ENCODE data around the gene CD300A.
"Not testable (repeated sequence)": the region's sequence is repeated elsewhere in the genome, so short reads cannot be mapped to it uniquely, and the experiment has no call there.

Gene CD300A

GRCh38 chr17:74480290-74480689 is 13.9 kb downstream of the CD300A start:
- no peak for DNase-seq (ENCODE audit: low read depth)

- no peak for DNase-seq (ENCODE audit: low read depth)
These were observed 15.2 kb downstream of the CD300A start for GRCh38 chr17:74481621-74482020.

- DNase-seq (ENCODE audit: low read depth) = no peak
These were observed 17.6 kb downstream of the CD300A start for GRCh38 chr17:74484066-74484465.

DNA sequence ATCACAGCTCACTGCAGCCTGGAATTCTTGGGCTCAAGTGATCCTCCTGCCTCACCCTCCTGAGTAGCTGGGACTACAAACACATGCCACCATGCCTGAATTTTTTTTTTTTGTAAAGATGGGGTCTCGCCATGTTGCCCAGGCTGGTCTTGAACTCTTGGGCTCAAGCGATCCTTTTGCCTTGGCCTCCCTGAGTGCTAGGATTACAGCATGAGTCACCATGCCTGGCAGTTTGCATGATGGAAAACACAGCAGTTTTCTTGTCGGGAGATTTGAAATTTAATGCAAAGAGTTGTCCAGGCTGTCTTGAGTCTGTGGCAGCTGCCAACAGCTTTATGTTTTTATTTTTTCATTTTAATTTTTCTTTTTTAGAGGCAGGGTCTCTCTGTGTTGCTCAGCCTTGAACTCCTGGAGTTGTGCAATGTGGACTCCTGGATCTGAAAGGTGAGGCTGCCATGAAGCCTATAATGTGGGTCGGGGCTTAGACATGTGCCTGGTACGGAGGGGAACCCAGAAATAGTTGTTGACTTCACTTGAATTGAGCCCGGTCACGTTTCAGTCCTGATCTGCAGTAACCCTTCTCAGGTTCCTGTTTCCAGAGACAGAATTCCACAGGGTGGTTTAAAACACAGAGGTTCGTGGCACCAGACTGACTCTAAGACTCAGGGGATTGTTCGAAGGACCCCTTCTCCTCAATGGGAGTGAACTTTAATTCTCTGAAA is 18.7 kb downstream of the CD300A start:
- no peak for DNase-seq (ENCODE audit: low read depth)

DNA sequence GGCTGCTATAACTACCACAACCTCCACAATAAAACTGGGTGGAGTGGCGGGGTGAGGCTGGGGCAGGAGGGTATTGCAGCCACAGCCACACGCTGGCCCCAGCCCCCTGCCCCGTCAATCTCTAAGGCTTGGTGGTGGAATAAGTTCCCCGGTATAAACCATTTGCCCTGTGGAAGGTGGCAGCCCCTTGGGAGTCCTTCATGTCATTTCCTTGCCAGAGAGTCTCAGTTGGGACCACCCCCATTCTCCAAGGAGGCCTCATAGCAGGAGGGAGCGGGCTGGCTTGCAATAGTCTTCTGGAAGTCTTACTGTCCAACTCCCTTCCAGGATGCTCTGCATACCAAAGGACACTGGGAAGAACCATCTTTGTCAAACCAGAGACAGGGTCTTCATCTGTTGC is 19.4 kb downstream of the CD300A start:
- DNase-seq (ENCODE audit: low read depth) = no peak

- DNase-seq (ENCODE audit: low read depth) = not testable (repeated sequence)
These were observed 21.8 kb downstream of the CD300A start for GRCh38 chr17:74488276-74488675.

- DNase-seq (ENCODE audit: low read depth) = no peak
These were observed 24.3 kb downstream of the CD300A start for GRCh38 chr17:74490716-74491115.

DNA sequence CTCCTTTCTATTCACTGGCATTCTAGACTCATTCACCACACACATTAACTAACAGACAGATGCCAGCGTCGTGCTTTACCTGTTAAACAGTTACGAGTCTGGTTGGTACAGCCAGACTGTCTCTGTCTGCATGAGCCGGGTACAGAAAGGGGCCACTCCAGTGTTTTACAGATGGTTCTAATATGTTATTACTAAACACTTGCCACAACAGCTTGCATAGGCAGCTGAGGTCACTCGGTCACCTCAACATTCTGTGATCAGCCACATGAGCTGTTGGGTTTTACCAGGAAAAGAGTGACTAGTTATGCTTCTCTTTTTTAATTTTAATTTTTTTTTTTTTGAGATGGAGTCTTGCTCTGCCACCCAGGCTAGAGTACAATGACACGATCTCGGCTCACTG is 25.2 kb downstream of the CD300A start:
- DNase-seq (ENCODE audit: low read depth) = no peak

DNA sequence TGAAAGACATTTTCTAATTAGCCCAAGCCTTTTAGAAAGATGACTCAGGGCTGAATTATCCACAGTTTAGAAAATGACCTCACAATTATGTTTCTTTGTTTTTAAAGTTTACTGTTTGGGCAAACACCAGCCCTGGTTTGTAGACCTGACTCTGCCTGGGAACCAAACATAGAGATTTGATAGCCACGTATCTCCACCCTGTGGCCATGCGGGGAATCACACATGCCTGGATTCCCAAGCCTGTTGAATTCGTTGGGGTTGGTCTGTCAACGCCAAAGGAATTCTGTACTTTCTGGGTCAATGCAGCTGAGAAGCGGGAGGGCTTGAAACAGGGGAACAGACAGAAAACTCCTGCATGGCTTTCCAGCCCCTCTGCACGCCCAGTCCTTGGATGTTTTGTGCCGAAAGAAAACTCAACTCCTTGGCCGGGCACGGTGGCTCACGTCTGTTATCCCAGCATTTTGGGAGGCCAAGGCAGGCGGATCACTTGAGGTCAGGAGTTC is 26.9 kb downstream of the CD300A start:
- DNase-seq (ENCODE audit: low read depth) = peak; percentile 28

- DNase-seq (ENCODE audit: low read depth) = no peak
These were observed 31.0 kb downstream of the CD300A start for GRCh38 chr17:74497471-74497870.

GRCh38 chr17:74499992-74500391 is 33.6 kb downstream of the CD300A start:
- no peak for DNase-seq (ENCODE audit: low read depth)

GRCh38 chr17:74502861-74503260 is 36.4 kb downstream of the CD300A start:
- DNase-seq (ENCODE audit: low read depth) = no peak

DNA sequence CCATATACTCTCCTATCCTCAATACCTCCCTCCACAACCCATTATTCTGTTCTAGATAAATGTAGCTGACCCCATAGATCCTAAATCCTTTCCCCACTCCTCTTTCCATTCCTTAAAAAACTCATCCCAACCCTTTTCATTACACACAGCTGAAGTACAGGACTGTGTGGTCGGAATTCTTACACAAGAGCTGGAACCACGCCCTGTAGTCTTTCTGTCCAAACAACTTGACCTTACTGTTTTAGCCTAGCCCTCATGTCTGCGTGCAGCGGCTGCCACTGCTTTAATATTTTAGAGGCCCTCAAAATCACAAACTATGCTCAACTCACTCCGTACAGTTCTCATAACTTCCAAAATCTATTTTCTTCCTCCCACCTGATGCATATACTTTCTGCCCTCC is 37.5 kb downstream of the CD300A start:
- not testable (repeated sequence) for DNase-seq (ENCODE audit: low read depth)

- no peak for DNase-seq (ENCODE audit: low read depth)
These were observed 41.7 kb downstream of the CD300A start for GRCh38 chr17:74508156-74508555.

- peak; percentile 66 for DNase-seq (ENCODE audit: low read depth)
These were observed 45.6 kb downstream of the CD300A start for GRCh38 chr17:74512036-74512435.

DNA sequence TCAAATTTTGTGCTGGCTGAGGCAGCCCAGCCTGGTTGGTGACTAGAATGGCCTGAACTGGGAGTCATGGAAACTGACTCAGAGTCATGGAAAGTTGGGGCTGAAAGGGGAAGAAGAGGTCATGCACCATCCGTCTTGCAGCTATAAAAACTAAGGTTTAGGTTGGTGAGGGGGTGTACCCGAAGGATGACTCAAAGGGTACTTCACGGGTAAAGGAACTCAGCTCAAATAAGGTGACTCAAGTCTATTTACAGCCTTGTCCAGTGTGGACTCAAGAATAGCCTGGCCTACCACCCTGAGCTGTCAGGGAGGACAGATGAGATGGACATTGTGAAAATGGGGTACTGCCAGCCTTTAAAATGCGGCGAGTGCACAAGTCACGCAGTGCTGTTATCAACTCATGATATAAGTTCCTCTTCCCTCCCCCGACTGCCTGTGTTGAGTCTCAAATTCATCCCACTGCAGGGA is 46.2 kb downstream of the CD300A start:
- DNase-seq (ENCODE audit: low read depth) = peak; percentile 85

DNA sequence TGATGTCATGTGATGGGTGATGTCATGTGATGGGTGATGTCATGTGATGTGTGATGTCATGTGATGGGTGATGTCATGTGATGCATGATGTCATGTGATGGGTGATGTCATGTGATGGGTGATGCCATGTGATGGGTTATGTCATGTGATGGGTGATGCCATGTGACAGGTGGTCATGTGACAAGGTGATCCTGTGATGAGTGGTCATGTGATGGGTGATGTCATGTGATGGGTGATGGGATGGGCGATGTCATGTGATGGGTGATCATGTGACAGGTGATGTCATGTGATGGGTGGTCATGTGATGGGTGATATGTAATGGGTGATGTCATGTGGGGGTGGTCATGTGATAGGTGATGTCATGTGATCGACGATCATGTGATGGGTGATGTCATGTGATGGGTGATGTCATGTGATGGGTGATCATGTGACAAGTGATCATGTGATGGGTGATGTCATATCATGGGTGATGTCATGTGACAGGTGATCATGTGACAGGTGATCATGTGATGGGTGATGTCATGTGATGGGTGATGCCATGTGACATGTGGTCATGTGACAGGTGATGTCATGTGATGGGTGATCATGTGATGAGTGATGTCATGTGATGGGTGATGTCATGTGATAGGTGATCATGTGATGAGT is 47.7 kb downstream of the CD300A start:
- DNase-seq (ENCODE audit: low read depth) = peak; percentile 9

DNA sequence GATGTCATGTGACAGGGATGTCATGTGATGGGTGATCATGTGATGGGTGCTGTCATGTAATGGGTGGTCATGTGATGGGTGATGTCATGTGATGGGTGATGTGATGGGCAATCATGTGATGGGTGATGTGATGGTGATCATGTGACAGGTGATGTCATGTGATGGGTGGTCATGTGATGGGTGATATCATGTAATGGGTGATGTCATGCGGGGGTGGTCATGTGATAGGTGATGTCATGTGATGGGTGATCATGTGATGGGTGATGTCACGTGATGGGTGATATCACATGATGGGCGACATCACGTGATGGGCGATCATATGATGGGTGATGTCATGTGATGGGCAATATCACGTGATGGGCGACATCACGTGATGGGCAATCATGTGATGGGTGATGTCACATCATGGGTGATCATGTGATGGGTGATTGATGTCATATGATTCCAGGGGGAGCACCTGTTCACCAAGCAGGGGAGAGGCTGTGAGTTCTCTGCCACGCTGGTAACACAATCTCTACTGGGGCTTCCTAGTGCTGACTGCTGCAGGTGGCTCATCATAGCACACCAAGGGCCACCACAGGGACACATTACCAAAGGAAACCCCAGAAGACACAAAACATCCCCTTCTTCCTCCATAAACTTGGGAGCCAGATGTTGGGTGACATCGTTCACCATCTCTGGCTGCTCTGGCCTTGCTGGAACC is 48.3 kb downstream of the CD300A start:
- no peak for DNase-seq (ENCODE audit: low read depth)

DNA sequence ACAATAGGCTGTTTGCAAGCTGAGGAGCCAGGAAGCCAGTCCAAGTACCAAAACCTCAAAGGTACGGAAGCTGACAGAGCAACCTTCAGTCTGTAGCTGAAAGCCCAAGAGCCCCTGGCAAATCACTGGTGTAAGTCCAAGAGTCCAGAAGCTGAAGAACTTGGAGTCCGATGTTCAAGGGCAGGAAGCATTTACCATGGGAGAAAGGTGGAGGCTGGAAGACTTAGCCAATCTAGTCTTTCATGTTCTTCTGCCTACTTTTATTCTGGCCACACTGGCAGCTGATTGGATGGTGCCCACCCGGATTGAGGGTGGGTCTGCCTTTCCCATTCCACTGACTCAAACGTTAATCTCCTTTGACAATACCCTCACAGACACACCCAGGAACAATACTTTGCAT is 49.5 kb downstream of the CD300A start:
- DNase-seq (ENCODE audit: low read depth) = no peak

GRCh38 chr17:74516561-74517328 is 50.3 kb downstream of the CD300A start:
- no peak for DNase-seq (ENCODE audit: low read depth)

DNA sequence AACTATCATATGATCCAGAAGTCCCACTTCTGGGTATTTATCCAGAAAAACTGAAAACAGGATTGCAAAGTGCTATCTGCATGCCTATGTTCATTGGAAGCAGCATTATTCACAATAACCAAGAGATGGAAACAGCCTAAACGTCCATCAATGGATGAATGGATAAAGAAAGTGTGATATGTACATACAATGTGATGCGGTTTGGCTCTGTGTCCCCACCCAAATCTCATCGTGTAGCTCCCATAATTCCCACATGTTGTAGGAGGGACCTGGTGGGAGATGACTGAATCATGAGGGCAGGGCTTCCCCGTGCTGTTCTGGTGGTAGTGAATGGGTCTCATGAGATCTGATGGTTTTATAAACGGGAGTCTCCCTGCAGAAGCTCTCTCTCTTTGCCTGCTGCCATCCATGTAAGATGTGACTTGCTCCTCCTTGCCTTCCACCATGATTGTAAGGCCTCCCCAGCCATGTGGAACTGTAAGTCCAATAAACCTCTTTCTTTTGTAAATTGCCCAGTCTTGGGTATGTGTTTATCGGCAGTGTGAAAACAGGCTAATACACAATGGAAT is 52.1 kb downstream of the CD300A start:
- DNase-seq (ENCODE audit: low read depth) = not testable (repeated sequence)

- no peak for DNase-seq (ENCODE audit: low read depth)
These were observed 53.6 kb downstream of the CD300A start for GRCh38 chr17:74520016-74520434.
